Neural cell (in vitro differentiated cells): ENCODE data around the gene ZP1.

Experiments
- EP300 ChIP-seq: fragments of 450-650 bp; conservative IDR thresholded peaks from 2 replicates; pipeline ENCODE4 v1.6.1; 2014; ENCODE audit warnings: antibody characterized with exemption, mild to moderate bottlenecking, moderate library complexity; ENCODE audit not compliant: poor library complexity, severe bottlenecking
- POLR2AphosphoS5 ChIP-seq: IDR thresholded peaks from 2 replicates; pipeline ENCODE4 v1.6.1; 2012
- TAF1 ChIP-seq: IDR thresholded peaks from 2 replicates; pipeline ENCODE4 v1.6.1; 2012; ENCODE audit warnings: low read depth
- TF ChIP-seq, protein P1 (sequence below): fragments of 450-650 bp; IDR thresholded peaks from 2 replicates; pipeline ENCODE4 v1.5.1; 2014; ENCODE audit warnings: antibody characterized with exemption, mild to moderate bottlenecking, moderate library complexity; ENCODE audit not compliant: poor library complexity, severe bottlenecking

DNA sequence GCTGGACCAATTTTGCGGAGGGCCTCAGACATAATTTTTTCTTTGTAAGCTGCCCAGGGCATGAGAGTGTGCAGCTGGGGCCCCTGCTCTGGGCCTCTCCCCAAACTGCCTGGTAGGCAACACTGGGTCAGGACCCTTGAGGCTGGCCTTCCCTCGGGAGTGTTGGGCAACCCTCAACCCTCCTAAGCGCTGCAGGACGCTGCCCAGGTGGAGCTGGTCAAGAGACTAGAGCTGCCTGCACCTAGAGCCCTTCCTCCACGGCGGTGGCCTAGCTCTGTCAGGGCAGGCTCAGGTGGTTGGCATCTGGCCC lies 56.4 kb downstream of the ZP1 start:
- TF ChIP-seq TAF1 (no peak), POLR2AphosphoS5 (no peak), EP300 (no peak)
- TF ChIP-seq, protein P1, sequence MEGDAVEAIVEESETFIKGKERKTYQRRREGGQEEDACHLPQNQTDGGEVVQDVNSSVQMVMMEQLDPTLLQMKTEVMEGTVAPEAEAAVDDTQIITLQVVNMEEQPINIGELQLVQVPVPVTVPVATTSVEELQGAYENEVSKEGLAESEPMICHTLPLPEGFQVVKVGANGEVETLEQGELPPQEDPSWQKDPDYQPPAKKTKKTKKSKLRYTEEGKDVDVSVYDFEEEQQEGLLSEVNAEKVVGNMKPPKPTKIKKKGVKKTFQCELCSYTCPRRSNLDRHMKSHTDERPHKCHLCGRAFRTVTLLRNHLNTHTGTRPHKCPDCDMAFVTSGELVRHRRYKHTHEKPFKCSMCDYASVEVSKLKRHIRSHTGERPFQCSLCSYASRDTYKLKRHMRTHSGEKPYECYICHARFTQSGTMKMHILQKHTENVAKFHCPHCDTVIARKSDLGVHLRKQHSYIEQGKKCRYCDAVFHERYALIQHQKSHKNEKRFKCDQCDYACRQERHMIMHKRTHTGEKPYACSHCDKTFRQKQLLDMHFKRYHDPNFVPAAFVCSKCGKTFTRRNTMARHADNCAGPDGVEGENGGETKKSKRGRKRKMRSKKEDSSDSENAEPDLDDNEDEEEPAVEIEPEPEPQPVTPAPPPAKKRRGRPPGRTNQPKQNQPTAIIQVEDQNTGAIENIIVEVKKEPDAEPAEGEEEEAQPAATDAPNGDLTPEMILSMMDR: no peak
